Cardiac fibroblast (primary cell): Measurements from ENCODE around the gene CPA4.

Experiments
- DNase-seq, 2 donors: peaks; one replicate each; pipeline versions ENCODE4 v3.0.0 to v3.0.0-alpha.2; 2010; ENCODE audit warnings: low read depth in 2 of 2
- H3K4me3 ChIP-seq, 2 donors: replicated peaks in 1 of 2; 1 replicate in 1 of 2; 2 replicates in 1 of 2; pipeline ENCODE4 v1.5.1; 2011; ENCODE audit warnings: low read depth in 2 of 2, low read length in 2 of 2, mild to moderate bottlenecking in 2 of 2, moderate library complexity in 1 of 2
- CTCF ChIP-seq: IDR thresholded peaks from one replicate; pipeline ENCODE4 v1.5.1; 2011; ENCODE audit warnings: low read depth, mild to moderate bottlenecking, low read length, inconsistent platforms

The CPA4 gene

DNA sequence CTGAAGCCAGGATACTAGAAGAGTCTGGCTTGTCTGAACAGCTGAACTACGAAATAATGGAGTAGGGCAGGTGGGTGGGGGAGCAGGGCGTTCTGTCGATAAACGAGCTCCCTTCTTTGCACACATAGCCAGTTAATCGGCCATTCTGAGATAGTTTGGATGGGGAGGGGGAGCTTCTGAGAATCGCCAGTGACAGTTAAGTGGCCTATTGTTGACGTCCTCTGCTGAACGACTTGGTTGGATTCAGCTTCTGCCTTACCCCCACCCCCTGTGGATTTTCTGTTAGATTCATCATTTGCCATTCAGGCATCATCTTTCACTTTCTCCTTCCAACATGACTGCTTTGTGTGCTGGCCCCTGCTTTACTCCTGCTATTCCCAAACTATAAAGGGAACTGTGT is 52.2 kb downstream of the CPA4 start:
- TF ChIP-seq CTCF, result no peak
- no peak for DNase-seq
- no peak overlapping the region for H3K4me3 ChIP-seq

- no peak for TF ChIP-seq CTCF
- no peak overlapping the region for H3K4me3 ChIP-seq
- DNase-seq, result no peak
Measured at GRCh38 chr7:130345725-130346124, 52.8 kb downstream of the CPA4 start.

DNA sequence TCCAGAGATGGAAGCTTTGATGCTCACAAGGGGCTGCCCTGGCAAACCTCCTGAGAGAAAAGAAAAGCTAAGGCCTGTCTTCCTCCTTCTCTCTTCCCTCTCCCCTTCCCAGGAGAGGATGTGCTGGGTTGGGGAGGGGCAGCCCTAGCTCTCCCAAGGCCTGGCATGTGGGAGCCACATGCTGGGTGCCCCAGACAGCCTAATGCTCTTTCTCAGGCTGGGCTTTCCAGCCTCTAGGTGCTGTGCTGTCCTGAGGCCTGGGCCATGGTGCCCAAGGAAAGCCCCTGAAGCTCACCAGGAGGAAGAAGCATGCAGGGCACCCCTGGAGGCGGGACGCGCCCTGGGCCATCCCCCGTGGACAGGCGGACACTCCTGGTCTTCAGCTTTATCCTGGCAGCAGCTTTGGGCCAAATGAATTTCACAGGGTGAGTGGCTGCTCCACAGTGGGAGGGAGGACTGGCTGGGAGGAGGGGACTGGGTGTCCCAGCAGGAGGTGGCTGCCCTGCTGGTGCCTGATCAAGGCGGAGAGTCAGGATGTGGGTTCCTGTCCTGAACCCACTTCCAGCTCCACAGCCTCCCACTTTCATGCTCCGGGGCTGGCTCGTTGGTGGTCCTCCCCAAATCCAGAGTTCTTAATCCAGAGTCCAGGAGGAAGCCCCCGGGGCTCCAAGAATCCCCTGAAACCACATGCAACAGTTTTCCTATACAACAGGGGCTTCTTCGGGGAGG is 53.4 kb downstream of the CPA4 start:
- no peak for DNase-seq
- no peak for TF ChIP-seq CTCF
- no peak overlapping the region for H3K4me3 ChIP-seq

GRCh38 chr7:130346941-130347340 is 54.0 kb downstream of the CPA4 start:
- TF ChIP-seq CTCF, result no peak
- H3K4me3 ChIP-seq, result no peak overlapping the region
- DNase-seq, result no peak

DNA sequence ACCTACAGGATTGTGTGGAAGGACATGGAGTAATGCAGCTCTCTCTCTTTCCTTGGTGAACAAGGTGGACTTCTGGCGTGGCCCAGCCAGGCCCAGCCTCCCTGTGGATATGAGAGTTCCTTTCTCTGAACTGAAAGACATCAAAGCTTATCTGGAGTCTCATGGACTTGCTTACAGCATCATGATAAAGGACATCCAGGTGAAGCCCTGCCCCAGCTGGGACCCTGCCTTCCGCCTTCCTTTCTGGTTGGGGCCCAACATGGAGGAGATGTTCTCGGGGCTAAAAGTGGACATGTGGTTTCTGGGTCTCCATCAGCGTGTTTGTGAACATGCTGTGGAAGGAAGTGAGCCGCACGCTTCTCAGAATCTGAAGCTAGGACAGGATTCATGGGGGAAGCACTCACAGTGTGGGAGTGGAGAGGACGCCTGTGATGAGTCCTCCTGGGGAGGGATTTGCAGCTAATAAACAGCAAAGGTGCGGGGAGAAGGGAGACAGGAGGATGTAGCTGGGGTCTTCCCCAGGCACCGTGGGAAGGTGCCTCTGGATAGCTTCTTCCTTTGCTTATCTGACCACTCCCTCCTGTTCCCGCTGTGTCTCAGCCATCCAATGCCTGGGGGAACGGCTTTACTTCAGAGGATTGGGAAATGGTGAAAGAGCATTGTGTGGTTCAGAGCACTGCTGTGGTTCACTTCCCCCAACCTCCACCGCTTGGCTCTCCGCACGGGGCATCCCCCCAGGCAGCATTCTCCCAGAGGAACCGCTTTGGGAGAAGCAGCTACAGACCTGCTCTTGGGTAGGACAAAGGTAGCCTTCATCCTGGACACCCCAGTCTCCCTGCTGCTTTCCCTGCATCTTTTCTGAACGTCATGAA is 57.2 kb downstream of the CPA4 start:
- TF ChIP-seq CTCF, result no peak
- peak in 1 of 2 donors; percentile 22 for DNase-seq
- H3K4me3 ChIP-seq, result no peak overlapping the region

DNA sequence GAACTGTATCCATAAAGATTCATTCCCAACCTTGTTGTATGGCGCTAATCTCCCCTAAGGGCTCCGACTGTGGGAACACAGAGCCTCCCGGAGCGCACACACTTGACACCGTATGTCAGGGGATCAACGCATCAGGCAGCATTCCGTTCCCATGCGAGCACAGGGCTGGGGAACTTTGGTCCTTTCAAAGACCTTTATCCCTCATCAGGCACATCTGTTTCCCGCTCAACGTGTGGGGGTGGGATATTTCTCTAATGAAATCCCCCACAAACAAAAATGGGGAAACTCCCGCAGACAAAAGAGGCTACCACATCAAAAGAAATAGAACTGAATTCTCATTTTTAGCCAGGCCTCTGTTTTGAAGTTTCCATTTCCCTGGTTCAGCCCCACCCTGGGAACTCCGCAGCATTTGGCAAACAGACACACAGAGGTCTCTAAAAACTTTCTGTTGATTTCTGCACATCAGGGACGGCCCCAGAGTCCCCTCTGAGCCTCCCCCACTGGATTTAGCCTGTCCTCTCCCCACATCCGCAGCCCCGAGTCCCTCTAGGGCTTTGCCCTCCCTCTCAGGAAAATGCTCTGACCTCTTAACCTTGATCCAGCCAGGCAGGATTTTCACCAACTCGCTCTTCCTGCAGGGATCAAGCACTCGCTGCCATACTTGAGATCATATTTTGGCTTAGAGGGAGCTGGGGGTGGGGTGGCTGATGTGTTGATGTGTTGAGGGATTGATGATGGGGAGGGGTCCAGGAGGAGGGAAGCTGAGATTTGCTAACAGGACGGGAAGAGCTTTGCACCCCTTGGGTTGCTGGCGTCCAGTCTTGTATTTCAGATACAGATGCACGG is 58.2 kb downstream of the CPA4 start:
- no peak overlapping the region for H3K4me3 ChIP-seq
- DNase-seq, result no peak
- no peak for TF ChIP-seq CTCF
